ENCODE measurements around the gene PLEKHM2.

PLEKHM2 gene

DNA sequence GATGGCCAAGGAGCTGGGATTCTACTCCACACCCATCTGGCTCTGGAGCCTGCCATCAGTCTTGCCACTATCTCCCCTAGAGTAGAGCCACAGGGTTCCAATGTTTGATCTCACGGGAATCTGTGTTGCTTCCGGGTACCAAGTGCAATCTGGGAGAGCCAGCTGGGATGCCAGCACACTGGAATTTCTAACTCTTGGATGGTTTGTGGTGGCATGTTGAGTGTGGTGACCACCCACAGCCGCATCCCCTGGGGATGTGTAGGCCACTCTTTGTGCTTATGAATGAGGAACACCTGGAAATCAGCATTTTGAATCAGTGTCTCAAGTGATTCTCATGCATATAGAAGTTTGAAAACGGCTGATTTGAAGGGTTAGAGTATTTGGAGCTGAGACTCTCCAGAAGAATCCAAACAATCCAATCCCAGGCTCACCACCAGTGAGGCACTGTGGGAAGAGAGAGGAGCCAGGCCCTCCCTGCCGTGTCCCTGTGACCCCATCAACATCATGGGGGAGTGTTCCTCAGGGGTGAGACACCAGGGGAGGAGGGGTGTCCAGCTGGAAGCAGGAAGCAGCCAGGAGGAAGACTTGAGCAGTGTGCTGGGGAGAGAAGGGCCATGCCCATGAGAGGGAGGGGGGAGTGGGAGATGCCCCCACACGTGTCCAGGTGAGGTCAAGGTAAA lies 87.9 kb downstream of the PLEKHM2 start:
- DNase-seq: no peak
- Mint-ChIP-seq H3K36me3 (ENCODE audit: low read depth) (peaks cover 46% of the 10 kb centered on the region), H3K4me1 (peaks cover 10% of the 10 kb centered on the region), H3K4me3 (no peak overlapping the region), H3K27ac (peak overlapping the region; percentile 90), H3K9me3 (no peaks in the 10 kb centered on the region), H3K27me3 (ENCODE audit: low read depth, poor library complexity) (no peaks in the 10 kb centered on the region)
- TF ChIP-seq, protein P1, sequence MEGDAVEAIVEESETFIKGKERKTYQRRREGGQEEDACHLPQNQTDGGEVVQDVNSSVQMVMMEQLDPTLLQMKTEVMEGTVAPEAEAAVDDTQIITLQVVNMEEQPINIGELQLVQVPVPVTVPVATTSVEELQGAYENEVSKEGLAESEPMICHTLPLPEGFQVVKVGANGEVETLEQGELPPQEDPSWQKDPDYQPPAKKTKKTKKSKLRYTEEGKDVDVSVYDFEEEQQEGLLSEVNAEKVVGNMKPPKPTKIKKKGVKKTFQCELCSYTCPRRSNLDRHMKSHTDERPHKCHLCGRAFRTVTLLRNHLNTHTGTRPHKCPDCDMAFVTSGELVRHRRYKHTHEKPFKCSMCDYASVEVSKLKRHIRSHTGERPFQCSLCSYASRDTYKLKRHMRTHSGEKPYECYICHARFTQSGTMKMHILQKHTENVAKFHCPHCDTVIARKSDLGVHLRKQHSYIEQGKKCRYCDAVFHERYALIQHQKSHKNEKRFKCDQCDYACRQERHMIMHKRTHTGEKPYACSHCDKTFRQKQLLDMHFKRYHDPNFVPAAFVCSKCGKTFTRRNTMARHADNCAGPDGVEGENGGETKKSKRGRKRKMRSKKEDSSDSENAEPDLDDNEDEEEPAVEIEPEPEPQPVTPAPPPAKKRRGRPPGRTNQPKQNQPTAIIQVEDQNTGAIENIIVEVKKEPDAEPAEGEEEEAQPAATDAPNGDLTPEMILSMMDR (IDR thresholded peaks at IDR 0.05): no peak

DNA sequence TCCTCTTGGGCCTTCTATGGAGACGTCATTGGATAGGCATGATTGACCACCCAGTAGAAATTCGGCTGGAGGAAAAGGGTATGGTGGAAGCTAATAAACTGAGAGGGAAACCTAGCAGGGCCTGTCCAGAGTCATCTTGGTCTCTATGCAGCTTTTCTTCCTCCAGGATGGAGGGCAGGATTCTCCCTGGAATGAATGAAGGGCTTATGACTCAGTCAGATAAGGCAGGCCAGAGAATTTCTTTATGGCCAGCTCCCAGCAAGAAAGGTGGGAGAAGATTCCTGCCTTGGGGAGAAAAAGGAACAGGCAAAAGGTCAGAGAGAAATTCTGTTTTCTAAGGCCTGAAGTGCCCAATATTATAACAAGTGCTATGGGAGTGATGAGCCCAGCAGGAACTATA lies 91.6 kb downstream of the PLEKHM2 start:
- Mint-ChIP-seq H3K27me3 (ENCODE audit: low read depth, poor library complexity) (no peaks in the 10 kb centered on the region), H3K4me3 (no peak overlapping the region), H3K36me3 (ENCODE audit: low read depth) (peaks cover 62% of the 10 kb centered on the region), H3K9me3 (no peaks in the 10 kb centered on the region), H3K4me1 (peaks cover 10% of the 10 kb centered on the region), H3K27ac (peak overlapping the region; percentile 79)
- DNase-seq: no peak
- TF ChIP-seq, protein P1 (IDR thresholded peaks at IDR 0.05): no peak

DNA sequence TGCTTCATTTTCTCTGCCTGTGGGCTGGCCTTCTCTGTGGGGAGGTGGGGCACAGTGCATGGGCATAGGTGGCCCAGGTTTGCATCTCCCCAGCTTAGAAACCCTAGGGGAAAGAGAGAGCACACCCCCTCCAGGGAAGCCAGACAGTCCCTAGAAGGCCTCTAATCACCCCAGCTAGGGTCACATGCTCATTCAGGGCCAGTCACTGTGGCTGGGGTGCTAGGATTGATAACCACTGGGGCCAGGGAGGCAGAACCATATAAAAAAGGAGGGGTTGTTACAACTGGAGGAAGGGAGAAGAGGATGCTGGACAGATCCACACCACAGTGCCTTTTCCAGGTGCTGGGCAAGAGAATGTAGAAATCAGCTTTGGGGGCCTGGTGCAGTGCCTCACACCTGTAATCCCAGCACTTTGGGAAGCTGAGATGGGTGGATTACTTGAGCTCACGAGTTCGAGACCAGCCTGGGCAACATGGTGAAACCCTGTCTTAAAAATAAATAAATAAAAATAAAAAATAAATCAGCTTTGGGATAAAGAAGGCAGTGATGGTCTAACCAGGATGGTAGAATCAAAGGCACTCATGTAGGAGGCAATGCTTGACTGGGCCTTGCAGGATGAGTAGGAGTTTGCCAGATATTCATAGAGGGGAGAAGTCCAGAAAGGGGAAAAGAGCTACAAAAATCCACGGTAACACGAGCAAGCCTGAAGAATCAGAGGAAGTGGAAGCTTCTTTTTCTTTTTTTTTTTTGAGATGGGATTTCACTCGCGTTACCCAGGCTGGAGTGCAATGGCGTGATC lies 94.0 kb downstream of the PLEKHM2 start:
- Mint-ChIP-seq H3K4me1 (no peaks in the 10 kb centered on the region), H3K27ac (peak overlapping the region; percentile 73)

More for the DNA sequence above, 94.0 kb downstream of the PLEKHM2 start:
- no peaks in the 10 kb centered on the region for H3K9me3 Mint-ChIP-seq
- H3K4me3 Mint-ChIP-seq: no peak overlapping the region
- no peak for DNase-seq
- peaks cover 56% of the 10 kb centered on the region for H3K36me3 Mint-ChIP-seq (ENCODE audit: low read depth)
- H3K27me3 Mint-ChIP-seq (ENCODE audit: low read depth, poor library complexity): no peaks in the 10 kb centered on the region
- TF ChIP-seq, protein P1 (IDR thresholded peaks at IDR 0.05): no peak
